NCI-H2029 (cell line): ENCODE results near the gene BEND6.
A peak's percentile ranks its signal among the peaks of the same experiment; 100 is the strongest.
"Not testable (repeated sequence)": the region's sequence is repeated elsewhere in the genome, so short reads cannot be mapped to it uniquely, and the experiment has no call there.

Experiments used
- DNase-seq: peaks from one replicate; lab custom pipeline; 2025; lab: John Stamatoyannopoulos, UW

Gene BEND6

GRCh38 chr6:57033228-57033627, 78.3 kb downstream of the BEND6 start:
- DNase-seq = no peak

- no peak for DNase-seq
Observed at GRCh38 chr6:57035549-57035948, 80.6 kb downstream of the BEND6 start.

DNA sequence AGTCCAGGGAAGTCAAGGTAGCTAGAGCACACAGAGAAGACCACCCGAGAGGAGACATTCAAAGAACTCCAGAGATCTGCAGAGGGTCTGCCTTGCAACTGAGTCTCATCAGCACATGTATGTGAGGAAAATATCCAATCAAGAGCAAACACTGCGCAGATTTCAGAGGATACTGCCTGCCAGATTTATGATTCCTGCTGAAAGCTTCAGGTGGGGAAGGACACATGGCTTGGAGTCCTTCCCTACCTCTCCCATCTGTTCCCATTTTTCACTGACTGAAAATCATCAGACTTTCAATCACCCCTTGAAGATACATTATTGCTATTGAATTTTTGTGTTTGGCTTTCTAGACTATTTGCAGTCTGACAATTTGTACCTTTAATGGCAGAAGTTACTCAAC, 84.0 kb downstream of the BEND6 start:
- no peak for DNase-seq

GRCh38 chr6:57040011-57040410, 85.1 kb downstream of the BEND6 start:
- DNase-seq = no peak

DNA sequence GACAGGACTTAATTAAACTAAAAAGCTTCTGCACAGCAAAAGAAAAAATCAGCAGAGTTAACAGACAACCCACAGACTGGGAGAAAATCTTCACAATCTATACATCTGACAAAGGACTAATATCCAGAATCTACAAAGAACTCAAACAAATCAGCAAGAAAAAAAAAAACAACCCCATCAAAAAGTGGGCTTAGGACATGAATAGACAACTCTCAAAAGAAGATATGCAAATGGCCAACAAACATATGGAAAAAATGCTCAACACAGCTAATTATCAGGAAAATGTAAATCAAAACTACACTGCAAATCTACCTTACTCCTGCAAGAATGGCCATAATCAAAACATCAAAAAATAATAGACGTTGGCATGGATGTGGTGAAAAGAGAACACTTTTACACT, 89.2 kb downstream of the BEND6 start:
- DNase-seq = not testable (repeated sequence)

DNA sequence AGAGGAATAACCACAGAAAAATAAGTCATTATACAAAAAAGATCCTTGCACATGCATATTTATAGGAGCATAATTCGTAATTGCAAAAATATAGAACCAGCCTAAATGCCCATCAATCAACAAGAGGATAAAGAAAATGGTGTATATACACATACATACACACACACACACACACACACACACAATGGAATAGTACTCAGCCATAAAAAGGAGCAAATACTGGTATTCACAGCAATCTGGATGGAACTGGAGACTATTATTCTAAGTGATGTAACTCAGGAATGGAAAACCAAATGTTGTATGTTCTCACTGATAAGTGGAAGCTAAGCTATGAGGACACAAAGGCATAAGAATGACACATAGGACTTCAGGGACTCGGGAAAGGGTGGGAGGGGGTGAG, 89.7 kb downstream of the BEND6 start:
- no peak for DNase-seq

- DNase-seq = peak; percentile 86
Observed at GRCh38 chr6:57046332-57047256, 91.7 kb downstream of the BEND6 start, which contains the start of gene KIAA1586. TSS of gene KIAA1586 (plus strand) at chr6:57046693. CDS start at chr6:57046756, 63 bp downstream.

DNA sequence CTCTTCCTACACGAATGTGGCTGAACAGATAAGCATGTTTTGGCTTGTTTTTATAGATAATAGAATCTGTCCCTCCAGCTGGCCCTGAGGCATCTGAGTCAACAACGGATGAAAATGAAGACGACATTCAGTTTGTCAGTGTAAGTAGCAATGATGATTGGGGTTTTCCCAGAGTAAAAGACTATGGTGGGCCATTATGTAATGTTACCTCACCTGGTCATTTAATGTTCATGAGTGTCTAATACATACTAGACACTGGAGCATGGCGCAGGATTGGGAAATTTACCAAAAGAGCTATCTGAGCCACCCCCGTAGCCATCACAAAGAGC, 92.3 kb downstream of the BEND6 start:
- DNase-seq = not testable (repeated sequence)

DNA sequence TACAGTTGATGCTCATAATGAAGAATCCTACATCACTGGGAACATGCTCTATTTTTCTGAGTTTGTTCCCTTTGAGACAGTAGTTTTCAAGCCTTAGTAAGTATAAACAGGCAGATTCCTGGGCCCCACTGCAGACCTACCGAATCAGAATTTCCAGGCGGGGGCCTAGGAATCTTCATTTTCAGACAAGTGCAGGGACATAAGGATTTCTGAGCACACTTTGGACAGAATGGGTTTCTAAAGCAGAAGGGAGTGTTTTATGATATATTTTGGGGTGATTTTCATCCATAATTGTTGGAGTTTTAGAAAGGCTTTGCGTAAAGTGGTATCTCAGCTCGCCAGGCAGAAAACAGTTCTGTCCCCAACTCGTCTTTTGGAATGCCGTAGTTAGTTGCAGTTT, 93.0 kb downstream of the BEND6 start:
- DNase-seq = not testable (repeated sequence)

DNA sequence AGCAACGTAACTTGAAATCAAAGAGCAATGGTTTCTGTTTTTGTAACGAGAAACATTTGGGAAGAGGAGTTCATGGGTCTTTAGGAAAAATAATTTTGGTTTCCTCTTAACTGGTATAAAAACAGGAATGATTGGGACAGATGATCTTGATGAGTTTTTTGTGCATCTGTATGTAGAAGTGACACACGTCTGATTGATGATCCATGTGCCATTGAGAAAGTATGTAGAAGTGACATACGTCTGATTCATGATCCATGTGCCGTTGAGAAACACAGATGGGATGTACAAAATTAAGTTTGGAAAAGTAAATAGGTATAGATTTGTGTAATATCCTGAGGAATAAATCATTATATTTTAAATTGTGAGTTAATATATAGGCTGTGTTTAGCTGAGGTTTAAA, 93.7 kb downstream of the BEND6 start:
- no peak for DNase-seq

GRCh38 chr6:57063847-57064246, 108.9 kb downstream of the BEND6 start:
- DNase-seq = no peak

DNA sequence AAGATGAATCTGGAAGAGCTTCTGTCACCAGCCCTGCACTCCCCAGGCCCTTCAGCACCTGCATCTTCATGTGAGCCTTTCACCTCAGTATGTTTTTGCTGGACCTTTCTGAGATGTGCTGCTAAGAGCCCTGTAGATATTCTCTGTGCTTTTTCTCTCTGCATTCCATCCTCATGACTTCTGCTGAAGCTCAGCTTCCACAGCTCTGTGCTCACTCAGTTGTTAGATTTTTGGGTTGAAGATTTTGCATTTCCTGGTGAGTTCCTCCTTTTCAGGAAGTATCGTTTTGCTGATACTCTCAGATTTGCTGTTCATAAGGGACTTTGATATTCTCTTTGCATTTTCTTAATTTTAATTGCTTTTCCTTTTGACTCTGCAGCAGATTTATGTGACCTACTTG, 109.9 kb downstream of the BEND6 start:
- DNase-seq = no peak

GRCh38 chr6:57068061-57068460, 113.2 kb downstream of the BEND6 start:
- DNase-seq = no peak

- no peak for DNase-seq
Observed at GRCh38 chr6:57069228-57069627, 114.3 kb downstream of the BEND6 start.

DNA sequence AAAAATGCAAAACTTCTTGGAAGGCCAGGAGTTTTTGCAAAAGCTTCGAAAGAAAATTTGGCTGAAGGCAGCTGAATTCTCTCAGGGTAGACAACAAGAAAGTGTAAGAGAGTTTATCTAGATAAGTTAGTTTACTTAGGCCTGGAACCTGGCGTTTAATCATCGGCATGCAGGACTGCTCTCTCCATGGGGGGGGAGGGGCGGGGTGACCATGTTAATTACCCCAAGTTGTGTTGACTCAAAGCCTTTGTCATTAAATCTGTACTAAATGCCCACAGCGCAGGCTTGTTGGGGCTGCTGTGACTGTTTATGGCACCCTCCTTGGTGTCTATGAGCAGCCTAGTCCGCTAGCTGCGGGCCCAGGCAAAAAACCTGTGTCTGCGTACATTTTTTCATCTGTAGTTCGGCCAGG, 115.0 kb downstream of the BEND6 start:
- no peak for DNase-seq

DNA sequence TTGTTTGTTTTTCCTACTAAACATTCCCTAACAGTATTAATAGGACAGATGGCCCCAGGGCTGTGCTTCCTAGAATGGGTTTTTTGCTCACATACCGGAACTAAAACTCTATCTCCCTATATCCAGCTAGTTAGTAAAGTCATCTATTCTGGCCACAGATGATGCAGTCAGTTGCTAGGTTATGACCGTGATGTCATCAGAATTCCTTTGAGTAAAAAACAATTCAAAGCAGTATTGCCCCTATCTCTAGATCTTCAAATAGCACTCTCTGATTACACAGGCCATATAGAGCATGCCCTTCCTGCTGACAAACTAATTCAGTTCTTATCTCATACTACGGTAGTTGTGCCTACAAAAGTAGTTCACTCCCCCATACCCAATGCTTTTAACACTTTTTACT, 117.2 kb downstream of the BEND6 start:
- DNase-seq = no peak

- DNase-seq = no peak
Observed at GRCh38 chr6:57074383-57074782, 119.5 kb downstream of the BEND6 start.

DNA sequence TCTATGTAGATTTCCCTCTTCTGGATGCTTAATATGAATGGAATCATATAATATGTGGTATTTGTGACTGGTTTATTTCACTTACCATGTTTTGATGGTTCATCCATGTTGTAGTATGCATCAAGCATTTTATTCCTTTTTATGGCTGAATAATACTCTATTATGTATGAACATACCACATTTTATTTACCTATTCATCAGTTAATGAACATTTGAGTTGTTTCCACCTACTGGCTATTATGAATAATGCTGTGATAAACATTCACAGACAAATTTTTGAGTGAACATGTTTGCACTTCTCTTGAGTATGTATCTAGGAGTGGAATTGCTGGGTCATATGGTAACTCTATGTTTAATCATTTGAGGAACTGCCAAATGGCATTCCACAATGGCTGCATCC, 120.2 kb downstream of the BEND6 start:
- no peak for DNase-seq
